H9 (cell line): ENCODE measurements around the gene DEFB132. TPM values are rescaled to one million over a fixed set of nuclear protein-coding genes. Genes with fewer than 3 reads are reported as not detected.

Source experiments
- DNase-seq: peaks from one replicate; pipeline ENCODE4 v3.0.0-alpha.2; 2017
- H2AFZ ChIP-seq: one replicate; pipeline ENCODE4 v1.6.1; 2013; ENCODE audit warnings: mild to moderate bottlenecking, low read length, control low read depth, moderate library complexity
- H2AK5ac ChIP-seq: 2 replicates; pipeline ENCODE4 v1.6.1; 2013; ENCODE audit warnings: low read length, control low read depth, mixed read lengths; ENCODE audit not compliant: insufficient read length
- H2BK120ac ChIP-seq: one replicate; pipeline ENCODE4 v1.6.1; 2013; ENCODE audit warnings: low read depth, mild to moderate bottlenecking, low read length, control low read depth, inconsistent platforms; ENCODE audit not compliant: poor library complexity, severe bottlenecking
- H2BK12ac ChIP-seq: 2 replicates; pipeline ENCODE4 v1.6.1; 2013; ENCODE audit warnings: low read length, control low read depth, mixed read lengths, low read depth; ENCODE audit not compliant: insufficient read length
- H2BK15ac ChIP-seq: 2 replicates; pipeline ENCODE4 v1.6.1; 2013; ENCODE audit warnings: low read depth, low read length, control low read depth
- H2BK20ac ChIP-seq: one replicate; pipeline ENCODE4 v1.6.1; 2013; ENCODE audit warnings: low read depth, mild to moderate bottlenecking, low read length, control low read depth, inconsistent platforms; ENCODE audit not compliant: poor library complexity, severe bottlenecking
- H2BK5ac ChIP-seq: 2 replicates; pipeline ENCODE4 v1.6.1; 2013; ENCODE audit warnings: low read length, control low read depth, mixed read lengths; ENCODE audit not compliant: insufficient read length
- H3K14ac ChIP-seq: 2 replicates; pipeline ENCODE4 v1.6.1; 2013; ENCODE audit warnings: low read length, control low read depth; ENCODE audit not compliant: insufficient read depth
- H3K18ac ChIP-seq: 2 replicates; pipeline ENCODE4 v1.6.1; 2013; ENCODE audit warnings: low read depth, mild to moderate bottlenecking, mixed read lengths, low read length, control low read depth; ENCODE audit not compliant: insufficient read length
- H3K23ac ChIP-seq: 2 replicates; pipeline ENCODE4 v1.6.1; 2013; ENCODE audit warnings: low read length, control low read depth, mixed read lengths, low read depth; ENCODE audit not compliant: insufficient read length
- H3K23me2 ChIP-seq: 2 replicates; pipeline ENCODE4 v1.6.1; 2013; ENCODE audit warnings: low read depth, mild to moderate bottlenecking, mixed read lengths, low read length, control low read depth; ENCODE audit not compliant: insufficient read length, poor library complexity, severe bottlenecking
- H3K27ac ChIP-seq: 2 replicates; pipeline ENCODE4 v1.5.1; 2013; ENCODE audit warnings: low read length, control low read depth, mixed read lengths, low read depth; ENCODE audit not compliant: insufficient read length
- H3K27me3 ChIP-seq: 2 replicates; pipeline ENCODE4 v1.6.1; 2013; ENCODE audit warnings: low read length, control low read depth, inconsistent platforms; ENCODE audit not compliant: insufficient read depth
- H3K4ac ChIP-seq: 2 replicates; pipeline ENCODE4 v1.6.1; 2013; ENCODE audit warnings: low read depth, mild to moderate bottlenecking, control low read depth, inconsistent platforms, low read length, moderate library complexity
- H3K4me1 ChIP-seq: 2 replicates; pipeline ENCODE4 v1.6.1; 2013; ENCODE audit warnings: low read length, control low read depth, inconsistent platforms; ENCODE audit not compliant: insufficient read depth
- H3K4me2 ChIP-seq: 2 replicates; pipeline ENCODE4 v1.6.1; 2013; ENCODE audit warnings: low read length, control low read depth, mixed read lengths; ENCODE audit not compliant: insufficient read length, insufficient read depth
- H3K56ac ChIP-seq: 2 replicates; pipeline ENCODE4 v1.6.1; 2013; ENCODE audit warnings: low read depth, mild to moderate bottlenecking, mixed read lengths, low read length, control low read depth; ENCODE audit not compliant: insufficient read length
- H3K79me1 ChIP-seq: 2 replicates; pipeline ENCODE4 v1.6.1; 2013; ENCODE audit warnings: low read depth, mild to moderate bottlenecking, moderate library complexity, low read length, control low read depth, inconsistent platforms; ENCODE audit not compliant: insufficient read depth, poor library complexity, severe bottlenecking
- H3K79me2 ChIP-seq: 2 replicates; pipeline ENCODE4 v1.6.1; 2013; ENCODE audit warnings: low read length, control low read depth, inconsistent platforms; ENCODE audit not compliant: insufficient read depth
- H3K9ac ChIP-seq: 2 replicates; pipeline ENCODE4 v1.6.1; 2013; ENCODE audit warnings: low read length, control low read depth, mixed read lengths; ENCODE audit not compliant: insufficient read length; ENCODE audit errors: extremely low read depth
- H3K9me3 ChIP-seq: one replicate; pipeline ENCODE4 v1.6.1; 2013; ENCODE audit warnings: low read depth, low read length, inconsistent platforms; ENCODE audit not compliant: control insufficient read depth
- H3T11ph ChIP-seq: one replicate; pipeline ENCODE4 v1.6.1; 2013; ENCODE audit warnings: mild to moderate bottlenecking, low read length, control low read depth, inconsistent platforms
- H4K20me1 ChIP-seq: one replicate; pipeline ENCODE4 v1.6.1; 2013; ENCODE audit not compliant: control insufficient read depth, insufficient read length, insufficient read depth
- H4K5ac ChIP-seq: 2 replicates; pipeline ENCODE4 v1.6.1; 2013; ENCODE audit warnings: low read depth, mild to moderate bottlenecking, mixed read lengths, low read length, control low read depth; ENCODE audit not compliant: insufficient read length
- H4K8ac ChIP-seq: replicated peaks from 2 replicates; pipeline ENCODE4 v1.6.1; 2013; ENCODE audit warnings: low read length, control low read depth, mixed read lengths, low read depth; ENCODE audit not compliant: insufficient read length
- H4K91ac ChIP-seq: 2 replicates; pipeline ENCODE4 v1.6.1; 2013; ENCODE audit warnings: low read depth, mild to moderate bottlenecking, moderate library complexity, mixed read lengths, low read length, control low read depth; ENCODE audit not compliant: insufficient read length
- H3K27ac Mint-ChIP-seq, 3 experiments: 2 replicates in 2 of 3; 3 replicates in 1 of 3; pipeline ENCODE4 v1.8.0; 2020 to 2021; ENCODE audit warnings: mixed read lengths in 3 of 3, mild to moderate bottlenecking in 1 of 3, moderate library complexity in 1 of 3
- H3K27me3 Mint-ChIP-seq: 2 replicates; pipeline ENCODE4 v1.8.0; 2021; ENCODE audit warnings: low read depth, mild to moderate bottlenecking, moderate library complexity, mixed read lengths
- H3K36me3 Mint-ChIP-seq, 3 experiments: 2 replicates in 2 of 3; 3 replicates in 1 of 3; pipeline ENCODE4 v1.8.0; 2020 to 2021; ENCODE audit warnings: low read depth in 3 of 3, mixed read lengths in 3 of 3; ENCODE audit not compliant: insufficient read depth in 1 of 3
- H3K4me1 Mint-ChIP-seq, 2 experiments: 2 replicates each; pipeline ENCODE4 v1.8.0; 2020; ENCODE audit warnings: mixed read lengths in 2 of 2
- H3K4me3 Mint-ChIP-seq, 2 experiments: 2 replicates in 1 of 2; 3 replicates in 1 of 2; pipeline ENCODE4 v1.8.0; 2020 to 2021; ENCODE audit warnings: mild to moderate bottlenecking in 2 of 2, mixed read lengths in 2 of 2, moderate library complexity in 1 of 2
- H3K9me3 Mint-ChIP-seq, 2 experiments: 2 replicates in 1 of 2; 3 replicates in 1 of 2; pipeline ENCODE4 v1.8.0; 2020; ENCODE audit warnings: mild to moderate bottlenecking in 2 of 2, mixed read lengths in 2 of 2, moderate library complexity in 1 of 2
- CTCF ChIP-seq: fragments of 200-600 bp; sonication (generic); conservative IDR thresholded peaks from 3 replicates; pipeline ENCODE4 v1.8.0; 2021; ENCODE audit warnings: antibody characterized with exemption, mild to moderate bottlenecking
- WGBS: extraction: QIAGEN DNeasy Blood & Tissue Kit; methylation state at CpG from one replicate; pipeline ENCODE4 v1.1.7; 2013; ENCODE audit warnings: missing lambda C conversion rate, low lambda C conversion rate, mixed read lengths; ENCODE audit not compliant: insufficient read length; ENCODE audit errors: extremely low coverage; 5-methylcytosine and 5-hydroxymethylcytosine counted together
- total RNA-seq: library from RNA; stranded (reverse); gene quantifications from 2 replicates; pipeline ENCODE4 v1.2.1, GENCODE V29; 2021

DEFB132 gene
- total RNA-seq, 1 experiment from 2014 or later = not detected

- H2BK12ac ChIP-seq = no peak overlapping the region
Measured at GRCh38 chr20:276620-277495, 19.3 kb downstream of the DEFB132 start.

More at GRCh38 chr20:276620-277495, 19.3 kb downstream of the DEFB132 start:
- Histone ChIP-seq H3K14ac (no peak overlapping the region), H3K23ac (no peak overlapping the region), H3K18ac (no peak overlapping the region), H3K79me1 (no peaks in the 10 kb centered on the region), H3T11ph (no peak overlapping the region), H4K91ac (no peak overlapping the region), H3K27ac (no peak overlapping the region), H3K4me1 (0 out of 2 replicates have a peak, but pooled peaks cover 4% of the 10 kb centered on the region), H3K23me2 (no peaks in the 10 kb centered on the region), H4K8ac (no peak overlapping the region), H2BK120ac (no peak overlapping the region), H4K20me1 (no peaks in the 10 kb centered on the region), H2AFZ (no peak overlapping the region), H3K4me2 (no peak overlapping the region), H2BK5ac (no peak overlapping the region), H2AK5ac (no peak overlapping the region), H2BK20ac (no peak overlapping the region), H3K56ac (no peak overlapping the region), H3K27me3 (no peaks in the 10 kb centered on the region), H3K9ac (no peak overlapping the region), H3K79me2 (no peaks in the 10 kb centered on the region), H2BK15ac (no peak overlapping the region), H3K9me3 (no peaks in the 10 kb centered on the region), H4K5ac (no peak overlapping the region), H3K4ac (no peak overlapping the region)
- Mint-ChIP-seq H3K9me3 (peaks cover 2 to 6% of the 10 kb centered on the region in 2 experiments; a peak in 3 of 5 replicates), H3K27ac (no peak overlapping the region), H3K4me3 (no peak overlapping the region), H3K27me3 (no peaks in the 10 kb centered on the region; the same call in 1 of the 2 replicates), H3K4me1 (peaks cover 5 to 7% of the 10 kb centered on the region in 2 experiments), H3K36me3 (peaks cover 38 to 57% (median 39%) of the 10 kb centered on the region in 3 experiments)
- no CpG with 5 or more reads among the region's 12 CpGs for whole genome bisulfite sequencing
- TF ChIP-seq CTCF = no peak
- DNase-seq = peak; percentile 13
